ENCODE data around the gene MTFR1L. TPM values are rescaled to one million over a fixed set of nuclear protein-coding genes. Genes with fewer than 3 reads are reported as not detected.

The MTFR1L gene
- total and polyA plus RNA-seq, 11 donors: 123 to 319 (median 213) TPM

GRCh38 chr1:25815208-25816111 is 4.3 kb upstream of the MTFR1L start:
- intact Hi-C loops (cut with DNase I): loop anchor here in 2 of 10 donors (5.0 to 10.0 kb wide), 2 partner anchors 568 to 571 kb away; partner anchors contain the start of gene RSRP1 (in 2 of the 2)
- DNase-seq: no peak
- H3K9me3 ChIP-seq: no peaks in the 10 kb centered on the region

GRCh38 chr1:25816112-25816718 is 3.5 kb upstream of the MTFR1L start:
- Histone ChIP-seq H3K27me3 (no peaks in the 10 kb centered on the region), H3K4me1 (peaks cover 0 to 31% (median 16%) of the 10 kb centered on the region in 12 donors), H3K4me3 (no peak overlapping the region), H3K9me3 (no peaks in the 10 kb centered on the region), H3K27ac (no peak overlapping the region), H3K36me3 (peaks cover 0 to 52% (median 49%) of the 10 kb centered on the region in 9 donors)
- no peak for TF ChIP-seq POLR2A (IDR thresholded peaks at IDR 0.05)
- no peak for TF ChIP-seq CTCF (IDR thresholded peaks at IDR 0.05)
- 82 to 90% (median 86%) methylated on average over 15 of the region's 15 CpGs for WGBS, 4 donors
- intact Hi-C loops (cut with DNase I): loop anchor here in 2 of 10 donors (5.0 to 10.0 kb wide), 2 partner anchors 569 to 571 kb away; partner anchors contain the start of gene RSRP1 (in 2 of the 2)
- DNase-seq: no peak
- ATAC-seq: no peak

More at GRCh38 chr1:25815208-25816111, 4.3 kb upstream of the MTFR1L start:
- H3K27me3 ChIP-seq: no peaks in the 10 kb centered on the region
- ATAC-seq: no peak
- H3K4me1 ChIP-seq: peaks cover 0 to 31% (median 19%) of the 10 kb centered on the region in 12 donors
- 88 to 89% (median 89%) methylated on average over 24 of the region's 24 CpGs for WGBS, 4 donors
- TF ChIP-seq CTCF (IDR thresholded peaks at IDR 0.05): no peak
- peaks cover 0 to 57% (median 50%) of the 10 kb centered on the region in 9 donors for H3K36me3 ChIP-seq
- no peak overlapping the region for H3K4me3 ChIP-seq
- no peak overlapping the region for H3K27ac ChIP-seq

- no peak for DNase-seq
- TF ChIP-seq POLR2A (IDR thresholded peaks at IDR 0.05) (no peak), CTCF (IDR thresholded peaks at IDR 0.05) (peak in 3 of 12 donors; percentile 10 to 25 (median 17))
- Histone ChIP-seq H3K4me3 (peak overlapping the region in 1 of 12 donors; percentile 96), H3K36me3 (peaks cover 0 to 38% (median 35%) of the 10 kb centered on the region in 9 donors), H3K27me3 (no peaks in the 10 kb centered on the region), H3K27ac (peak overlapping the region in 2 of 12 donors; percentile 44 to 90), H3K4me1 (peaks cover 0 to 47% (median 29%) of the 10 kb centered on the region in 12 donors), H3K9me3 (no peaks in the 10 kb centered on the region)
- intact Hi-C loops (cut with DNase I): loop anchor here in 2 of 10 donors (5.0 to 10.0 kb wide), 2 partner anchors 571 to 573 kb away; partner anchors contain the start of gene RSRP1 (in 2 of the 2)
- WGBS, 4 donors: 29 to 39% (median 36%) methylated on average over 8 of the region's 8 CpGs
- ATAC-seq: no peak
Measured at GRCh38 chr1:25817840-25818501, 1.8 kb upstream of the MTFR1L start.

Data from heart left ventricle (tissue), 16 donors.